GM21447 (cell line): ENCODE results near the gene LRRC4C.

Experiments
- ATAC-seq: cut with Tn5 transposase; IDR thresholded peaks from one replicate; pipeline ENCODE4 v1.9.1; 2021; ENCODE audit not compliant: unreplicated experiment

The LRRC4C gene

GRCh38 chr11:40391679-40392078 lies 1067.8 kb downstream of the LRRC4C start:
- ATAC-seq = no peak

DNA sequence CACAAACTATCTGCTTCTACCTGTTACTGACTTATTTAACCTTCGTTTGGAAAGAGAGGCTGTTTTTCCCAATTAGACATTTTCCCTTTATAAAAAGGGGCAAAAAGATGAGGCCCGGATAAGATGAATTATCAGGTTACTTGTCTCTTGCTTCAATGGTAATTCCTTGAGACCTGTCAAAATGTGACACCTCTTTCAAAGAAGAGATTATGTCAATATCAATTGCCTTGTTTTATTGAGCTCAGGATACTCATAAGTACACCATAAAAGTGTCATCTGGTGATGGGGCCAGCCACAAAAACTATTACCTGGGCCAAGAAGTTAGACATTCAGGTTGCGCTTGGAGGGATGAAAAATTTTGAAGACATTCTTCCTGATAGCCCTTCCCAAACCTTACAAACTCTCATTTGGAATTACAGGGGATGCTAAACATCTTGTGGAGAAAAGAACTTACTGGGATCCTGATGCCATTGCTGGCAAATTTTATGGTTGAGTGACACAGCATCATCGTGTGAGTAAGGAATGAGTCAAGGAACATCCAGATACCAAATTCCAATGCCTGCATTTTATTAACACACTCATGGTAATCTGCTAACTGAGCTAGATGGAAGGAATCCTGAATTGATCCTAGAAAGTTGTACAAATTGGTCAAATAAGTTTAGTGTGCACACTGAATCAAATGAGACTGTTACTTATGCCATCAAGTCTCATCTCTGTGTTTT lies 1071.2 kb downstream of the LRRC4C start:
- ATAC-seq = no peak

GRCh38 chr11:40387240-40387980 lies 1072.0 kb downstream of the LRRC4C start:
- ATAC-seq = no peak

GRCh38 chr11:40384991-40385390 lies 1074.5 kb downstream of the LRRC4C start:
- no peak for ATAC-seq

- no peak for ATAC-seq
Measured at GRCh38 chr11:40381481-40381880, 1078.0 kb downstream of the LRRC4C start.

DNA sequence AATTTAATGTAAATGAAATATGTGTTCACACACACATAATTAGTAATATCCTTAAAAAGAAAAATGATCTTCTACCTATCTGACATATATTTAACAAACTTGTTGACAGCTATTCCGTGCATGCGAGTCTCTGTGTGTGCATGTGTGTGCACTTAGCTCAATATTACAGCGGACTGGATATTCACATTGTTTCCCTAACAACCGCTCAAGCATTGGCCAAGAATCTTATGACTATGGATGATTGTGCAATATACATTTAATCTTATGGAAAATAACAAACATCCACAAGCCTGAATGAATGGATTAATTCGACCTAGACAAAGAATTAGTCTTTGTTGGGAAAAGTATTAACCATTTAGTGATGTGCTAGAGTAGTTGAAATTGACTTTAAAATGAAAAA lies 1078.6 kb downstream of the LRRC4C start:
- ATAC-seq = no peak

- ATAC-seq = no peak
Measured at GRCh38 chr11:40376331-40376730, 1083.1 kb downstream of the LRRC4C start.

DNA sequence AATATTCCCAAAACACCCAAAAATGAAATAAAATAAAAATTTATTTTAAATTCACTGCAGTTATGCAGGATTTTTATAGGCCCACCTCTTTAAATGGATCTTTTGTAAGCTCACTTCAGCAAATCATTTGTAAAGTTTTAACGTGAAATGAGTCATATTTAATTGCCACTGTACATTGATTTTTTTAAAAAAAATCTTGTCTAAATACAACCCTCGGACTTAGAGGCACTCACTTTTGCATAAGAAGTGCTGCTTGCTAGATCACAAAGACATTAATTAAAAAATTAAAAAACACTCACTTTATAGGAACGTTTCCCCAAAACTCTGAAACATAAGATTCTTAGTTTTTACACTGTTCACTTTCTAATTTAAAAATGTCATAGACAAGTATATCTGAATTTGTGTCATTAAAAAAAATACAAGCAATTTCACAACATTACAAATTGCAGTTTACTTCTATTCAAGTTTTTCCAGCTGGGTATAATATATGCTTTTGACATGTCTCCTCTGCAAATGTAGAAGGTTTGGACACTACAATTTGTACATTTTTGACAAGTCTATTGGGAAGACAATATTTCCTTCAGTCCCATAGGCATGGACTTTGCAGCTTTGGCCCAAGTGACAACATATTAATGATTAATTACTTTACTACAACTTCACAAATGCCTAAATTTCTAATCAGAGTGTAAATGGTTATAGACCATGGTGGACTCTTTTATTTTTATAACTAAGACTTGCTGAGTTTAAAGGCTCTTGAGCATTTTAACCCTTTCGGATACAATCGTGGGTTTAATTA lies 1088.4 kb downstream of the LRRC4C start:
- no peak for ATAC-seq

DNA sequence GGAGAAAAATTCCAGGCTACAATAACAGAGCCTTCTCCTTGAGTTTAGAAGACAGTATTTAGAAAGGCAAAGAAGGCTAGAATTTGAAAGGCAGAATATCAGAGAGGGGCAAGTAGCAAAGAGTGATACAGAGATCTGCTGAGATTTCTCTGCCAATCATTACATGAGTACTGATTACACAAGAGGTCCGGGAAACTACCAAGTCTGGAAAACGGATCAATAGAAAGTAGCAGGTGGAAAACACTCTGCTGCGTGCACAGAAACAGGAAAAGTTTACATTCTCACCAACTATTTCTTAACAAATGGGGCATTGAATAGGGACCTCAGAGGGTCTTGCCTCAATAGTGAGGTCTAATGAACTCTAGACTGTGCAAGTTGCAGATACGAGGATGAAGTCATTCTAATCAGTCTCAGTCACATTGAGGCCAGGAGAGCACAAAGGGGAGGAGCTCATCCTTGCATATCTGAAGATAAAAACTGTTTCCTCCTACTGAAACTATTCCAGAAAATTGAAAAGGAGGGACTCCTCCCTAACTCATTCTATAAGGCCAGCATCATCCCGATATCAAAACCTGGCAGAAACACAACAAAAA lies 1099.2 kb downstream of the LRRC4C start:
- no peak for ATAC-seq

DNA sequence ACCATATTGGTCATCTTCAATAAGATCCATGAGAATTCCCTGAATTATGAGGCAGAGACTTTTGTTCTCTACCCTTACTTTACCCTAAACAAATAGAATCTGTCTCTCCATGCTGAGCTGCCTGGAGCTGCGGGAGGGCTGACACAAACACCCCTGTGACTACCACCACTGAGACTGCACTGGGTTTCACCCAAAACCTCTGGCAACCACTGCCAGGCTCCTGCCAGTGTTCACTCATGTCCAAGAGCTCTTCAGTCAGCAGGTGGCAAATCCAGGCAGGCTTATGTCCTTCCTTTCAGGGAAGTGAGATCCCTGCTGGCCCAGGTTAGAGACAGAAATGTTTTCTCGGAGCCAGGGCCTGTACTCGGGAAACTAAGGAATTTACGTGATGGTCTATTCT lies 1105.3 kb downstream of the LRRC4C start:
- ATAC-seq = no peak

DNA sequence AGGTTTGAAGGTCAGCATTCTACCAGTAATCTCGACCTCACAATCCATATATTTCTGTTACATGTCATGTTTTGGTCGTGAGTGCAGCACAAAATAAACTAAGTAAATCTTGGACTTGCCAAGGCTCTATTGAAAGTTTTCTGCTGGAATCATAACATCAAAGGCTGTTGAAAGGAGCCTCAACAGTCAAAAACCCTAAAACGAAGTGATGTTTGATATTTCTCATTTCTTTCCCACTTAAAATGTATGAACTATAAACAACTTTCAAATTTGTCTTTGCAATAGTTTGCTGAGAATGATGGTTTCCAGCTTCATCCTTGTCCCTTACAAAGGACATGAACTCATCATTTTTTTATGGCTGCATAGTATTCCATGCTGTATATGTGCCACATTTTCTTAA lies 1118.5 kb downstream of the LRRC4C start:
- no peak for ATAC-seq

- no peak for ATAC-seq
Measured at GRCh38 chr11:40338739-40339138, 1120.7 kb downstream of the LRRC4C start.

DNA sequence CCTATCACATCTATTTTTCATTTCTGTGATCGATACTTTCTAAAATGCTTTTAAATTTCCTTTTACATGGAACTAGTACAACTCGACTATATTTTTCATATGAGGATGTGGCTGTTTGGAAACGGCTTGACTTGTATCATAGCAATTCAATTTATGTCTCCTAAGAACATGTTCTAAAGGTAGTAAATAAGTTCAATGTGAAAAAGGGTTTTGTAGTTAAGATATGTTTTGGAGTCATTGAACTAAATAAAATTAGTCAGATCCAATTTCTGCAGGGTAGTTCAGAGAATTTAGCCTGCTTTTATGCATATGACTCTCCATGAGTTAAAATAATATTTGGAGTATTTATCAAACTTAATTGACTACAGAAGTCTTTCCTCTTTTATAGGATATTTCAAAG lies 1121.4 kb downstream of the LRRC4C start:
- no peak for ATAC-seq

GRCh38 chr11:40337118-40337517 lies 1122.3 kb downstream of the LRRC4C start:
- ATAC-seq = no peak

- ATAC-seq = no peak
Measured at GRCh38 chr11:40328890-40329614, 1130.4 kb downstream of the LRRC4C start.

- ATAC-seq = no peak
Measured at GRCh38 chr11:40323241-40323640, 1136.2 kb downstream of the LRRC4C start.

GRCh38 chr11:40321537-40321936 lies 1137.9 kb downstream of the LRRC4C start:
- no peak for ATAC-seq

DNA sequence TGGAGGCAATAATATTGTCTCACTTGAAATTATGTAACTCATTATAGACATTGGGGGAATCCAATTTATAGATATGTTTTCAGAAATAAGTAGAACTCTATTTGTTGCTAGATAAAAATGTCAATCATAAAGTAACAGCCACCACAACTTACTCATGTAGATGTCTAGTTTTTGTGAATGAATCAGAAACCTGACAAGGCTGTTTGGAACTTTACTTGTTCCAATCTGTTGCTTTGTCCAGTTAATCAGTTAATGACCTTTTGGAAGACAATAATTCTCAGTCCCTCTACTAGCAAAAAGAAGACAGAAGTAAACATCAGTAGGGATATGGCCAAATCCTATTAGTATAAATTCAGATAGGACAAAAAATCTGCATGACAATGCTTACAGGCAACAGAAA lies 1143.3 kb downstream of the LRRC4C start:
- ATAC-seq = no peak

GRCh38 chr11:40315122-40315521 lies 1144.3 kb downstream of the LRRC4C start:
- no peak for ATAC-seq

DNA sequence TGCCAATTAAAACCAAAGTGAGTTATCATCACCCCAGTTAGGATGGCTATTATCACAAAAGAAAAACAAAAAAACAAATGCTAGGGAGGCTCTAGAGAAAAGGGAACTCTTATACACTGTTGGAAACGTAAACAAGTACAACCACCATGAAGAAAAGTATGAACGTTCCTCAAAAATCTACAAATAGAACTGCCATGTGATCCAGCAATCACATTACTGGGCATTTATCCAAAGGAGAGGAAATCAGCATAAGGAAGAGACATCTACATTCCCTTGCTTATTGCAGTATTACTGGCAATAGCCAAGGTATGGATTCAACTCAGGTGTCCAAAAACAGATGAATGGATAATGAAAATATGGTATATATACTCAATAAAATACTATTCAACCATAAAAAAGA lies 1145.1 kb downstream of the LRRC4C start:
- ATAC-seq = no peak
